MM.1S (cell line): Measurements from ENCODE around the gene TMEM184B.

Experiments used
- CTCF ChIP-seq: fragments of 300-600 bp; sonication (generic); IDR thresholded peaks from 2 replicates; pipeline ENCODE4 v1.5.1; 2016; ENCODE audit warnings: antibody characterized with exemption, low read length, mixed read lengths
- EZH2 ChIP-seq: fragments of 300-600 bp; sonication (generic); optimal IDR thresholded peaks from 2 replicates; pipeline ENCODE3; 2017; ENCODE audit warnings: low read depth, mild to moderate bottlenecking, antibody characterized with exemption, low read length, mixed read lengths

GRCh38 chr22:38228873-38229740, 43.7 kb downstream of the TMEM184B start:
- TF ChIP-seq CTCF (no peak), EZH2 (no peak)
